Endothelial cell (in vitro differentiated cells): ENCODE results near the gene LRP1B. TPM values are rescaled to one million over a fixed set of nuclear protein-coding genes. Genes with fewer than 3 reads are reported as not detected.

Experiments
- DNase-seq: peaks from one replicate; pipeline ENCODE4 v3.0.0; 2021; ENCODE audit warnings: low spot score
- H3K27ac Mint-ChIP-seq: one replicate; pipeline ENCODE4 v1.8.0; 2021; ENCODE audit warnings: mixed read lengths, inconsistent platforms; ENCODE audit not compliant: unreplicated experiment
- H3K27me3 Mint-ChIP-seq: one replicate; pipeline ENCODE4 v1.8.0; 2021; ENCODE audit warnings: mild to moderate bottlenecking, moderate library complexity, mixed read lengths, inconsistent platforms; ENCODE audit not compliant: unreplicated experiment
- H3K36me3 Mint-ChIP-seq: one replicate; pipeline ENCODE4 v1.8.0; 2021; ENCODE audit warnings: mild to moderate bottlenecking, low read depth, mixed read lengths, inconsistent platforms; ENCODE audit not compliant: unreplicated experiment
- H3K4me1 Mint-ChIP-seq: one replicate; pipeline ENCODE4 v1.8.0; 2021; ENCODE audit warnings: mild to moderate bottlenecking, mixed read lengths, inconsistent platforms; ENCODE audit not compliant: unreplicated experiment
- H3K4me3 Mint-ChIP-seq: one replicate; pipeline ENCODE4 v1.8.0; 2021; ENCODE audit warnings: mild to moderate bottlenecking, mixed read lengths, inconsistent platforms; ENCODE audit not compliant: unreplicated experiment
- H3K9me3 Mint-ChIP-seq: one replicate; pipeline ENCODE4 v1.8.0; 2021; ENCODE audit warnings: mixed read lengths, inconsistent platforms; ENCODE audit not compliant: unreplicated experiment
- CTCF ChIP-seq: fragments of 200-600 bp; sonication (generic); IDR thresholded peaks from one replicate; pipeline ENCODE4 v1.5.0; 2021; ENCODE audit warnings: antibody characterized with exemption; ENCODE audit not compliant: unreplicated experiment
- total RNA-seq: library from RNA; stranded (reverse); fragmentation: NEBNext Ultra II Directional; extraction: Animal tissue kit (Norgen Biotek cat#: 25700); gene quantifications from one replicate; pipeline ENCODE4 v1.2.1, GENCODE V29; 2021; ENCODE audit not compliant: unreplicated experiment

Gene LRP1B
- total RNA-seq, 1 donor from 2014 or later = 1.4 TPM

DNA sequence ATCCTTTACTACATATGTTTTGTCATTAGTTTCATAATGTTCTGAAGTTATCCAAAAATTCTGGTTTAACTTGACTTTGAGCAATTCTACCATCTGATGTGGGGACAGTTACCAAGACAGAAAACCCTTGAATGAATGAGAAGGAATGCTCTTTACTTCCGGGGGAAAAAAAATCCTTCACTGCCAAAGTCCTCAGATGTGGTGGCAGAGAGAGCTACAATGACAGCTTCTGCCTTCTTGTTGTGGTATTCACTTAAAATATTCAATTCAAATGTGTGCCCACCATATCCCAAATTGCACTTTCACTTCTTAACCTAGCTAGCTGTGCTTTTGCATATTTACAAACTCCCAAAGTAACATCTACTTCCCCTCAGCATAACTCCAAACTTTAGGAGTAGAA lies 1818.9 kb downstream of the LRP1B start:
- TF ChIP-seq CTCF = no peak
- Mint-ChIP-seq H3K4me1 (no peaks in the 10 kb centered on the region), H3K27me3 (no peaks in the 10 kb centered on the region), H3K27ac (no peak overlapping the region), H3K36me3 (no peaks in the 10 kb centered on the region), H3K9me3 (no peaks in the 10 kb centered on the region), H3K4me3 (no peak overlapping the region)
- no peak for DNase-seq

DNA sequence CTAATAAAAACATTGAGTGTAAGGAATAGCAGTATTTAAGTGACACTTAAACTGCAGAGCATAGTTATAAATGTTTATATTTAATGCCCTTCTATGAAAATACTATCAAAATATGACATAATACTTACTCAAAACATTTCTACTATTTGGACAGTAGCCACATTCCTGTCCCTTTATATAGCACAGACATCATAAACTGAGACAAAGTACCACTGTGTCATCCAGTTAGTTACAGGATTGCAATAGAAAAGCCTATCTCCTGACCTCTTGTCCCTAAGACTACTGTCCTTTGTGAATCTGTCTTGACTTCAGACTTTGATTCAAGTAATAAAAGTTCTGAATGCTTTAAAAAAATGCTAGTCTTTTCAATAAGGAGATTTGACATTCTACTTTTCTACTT lies 1822.1 kb downstream of the LRP1B start:
- Mint-ChIP-seq H3K4me1 (no peaks in the 10 kb centered on the region), H3K36me3 (no peaks in the 10 kb centered on the region), H3K27me3 (no peaks in the 10 kb centered on the region), H3K4me3 (no peak overlapping the region), H3K9me3 (no peaks in the 10 kb centered on the region), H3K27ac (no peak overlapping the region)
- no peak for TF ChIP-seq CTCF
- no peak for DNase-seq

- no peaks in the 10 kb centered on the region for H3K4me1 Mint-ChIP-seq
- no peak overlapping the region for H3K4me3 Mint-ChIP-seq
- no peaks in the 10 kb centered on the region for H3K27me3 Mint-ChIP-seq
- TF ChIP-seq CTCF = no peak
- H3K9me3 Mint-ChIP-seq = no peaks in the 10 kb centered on the region
- DNase-seq = no peak
- no peak overlapping the region for H3K27ac Mint-ChIP-seq
- no peaks in the 10 kb centered on the region for H3K36me3 Mint-ChIP-seq
Measured at GRCh38 chr2:140307532-140307931, 1823.3 kb downstream of the LRP1B start.

DNA sequence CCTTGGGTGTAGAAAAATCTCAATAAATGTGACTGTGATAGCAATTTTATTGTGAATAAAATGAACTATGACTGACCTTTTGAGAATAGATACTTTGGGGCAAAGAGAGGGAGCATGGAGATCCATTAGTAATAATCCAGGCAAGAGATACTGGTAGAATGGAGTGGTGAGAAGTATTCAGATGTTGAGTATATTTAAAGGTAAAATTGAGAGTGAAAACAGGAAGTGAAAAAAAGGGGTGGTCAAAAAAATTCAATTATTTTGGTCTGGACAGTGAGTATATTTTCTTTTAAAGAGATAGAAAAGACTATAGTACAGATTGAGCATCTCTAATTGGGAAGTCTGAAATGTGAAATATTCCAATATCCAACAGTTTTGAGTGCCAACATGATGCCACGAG lies 1835.0 kb downstream of the LRP1B start:
- no peak for TF ChIP-seq CTCF
- Mint-ChIP-seq H3K9me3 (no peaks in the 10 kb centered on the region), H3K27me3 (no peaks in the 10 kb centered on the region), H3K4me3 (no peak overlapping the region), H3K36me3 (no peaks in the 10 kb centered on the region), H3K27ac (no peak overlapping the region), H3K4me1 (no peaks in the 10 kb centered on the region)
- DNase-seq = no peak

- Mint-ChIP-seq H3K4me3 (no peak overlapping the region), H3K4me1 (no peaks in the 10 kb centered on the region), H3K27ac (no peak overlapping the region), H3K36me3 (no peaks in the 10 kb centered on the region), H3K27me3 (no peaks in the 10 kb centered on the region), H3K9me3 (no peaks in the 10 kb centered on the region)
- TF ChIP-seq CTCF = no peak
- no peak for DNase-seq
Measured at GRCh38 chr2:140288726-140289125, 1842.1 kb downstream of the LRP1B start.
